ENCODE measurements around the gene RIMKLB. TPM values are rescaled to one million over a fixed set of nuclear protein-coding genes. Genes with fewer than 3 reads are reported as not detected.

Gene RIMKLB
- total and polyA plus RNA-seq, 10 donors, result 21.0 to 62.1 (median 37.7) TPM

- Histone ChIP-seq H3K36me3 (no peaks in the 10 kb centered on the region), H3K9me3 (no peaks in the 10 kb centered on the region), H3K4me3 (peak overlapping the region in 6 of 8 donors; percentile 81 to 97 (median 86)), H3K27ac (peak overlapping the region; percentile 8 to 96 (median 90)), H3K4me1 (peaks cover 6 to 56% (median 35%) of the 10 kb centered on the region in 6 donors), H3K27me3 (replicated peaks in 1 of 7) (peaks cover 0 to 4% (median 0%) of the 10 kb centered on the region in 7 donors)
- intact Hi-C loops (cut with DNase I; ENCODE audit: low total_unique reads), result no loop called here
- WGBS, 5 donors, result 25 to 41% (median 30%) methylated on average over 6 of the region's 6 CpGs
- no peak for TF ChIP-seq CTCF (IDR thresholded peaks at IDR 0.05 in 8 of 11, conservative IDR thresholded peaks at IDR 0.05 in 3 of 11)
- TF ChIP-seq POLR2A (IDR thresholded peaks at IDR 0.05), result no peak
- no peak for TF ChIP-seq POLR2AphosphoS5 (IDR thresholded peaks at IDR 0.05)
- no peak for DNase-seq
Measured at GRCh38 chr12:8696442-8697090, 1.2 kb upstream of the RIMKLB start.

- peak; percentile 90 for DNase-seq
- Histone ChIP-seq H3K4me3 (peak overlapping the region; percentile 68 to 97 (median 85)), H3K27ac (peak overlapping the region; percentile 8 to 96 (median 90)), H3K9me3 (no peaks in the 10 kb centered on the region), H3K36me3 (no peaks in the 10 kb centered on the region), H3K27me3 (replicated peaks in 1 of 7) (peaks cover 0 to 4% (median 0%) of the 10 kb centered on the region in 7 donors), H3K4me1 (peaks cover 6 to 56% (median 35%) of the 10 kb centered on the region in 6 donors)
- 0 to 1% (median 1%) methylated on average over 21 of the region's 21 CpGs for WGBS, 5 donors
- TF ChIP-seq POLR2A (IDR thresholded peaks at IDR 0.05) (no peak), CTCF (IDR thresholded peaks at IDR 0.05 in 8 of 11, conservative IDR thresholded peaks at IDR 0.05 in 3 of 11) (no peak), POLR2AphosphoS5 (IDR thresholded peaks at IDR 0.05) (no peak)
- intact Hi-C loops (cut with DNase I; ENCODE audit: low total_unique reads), result no loop called here
Measured at GRCh38 chr12:8697120-8697475, 693 bp upstream of the RIMKLB start.

GRCh38 chr12:8698132-8698851 is 501 bp downstream of the RIMKLB start:
- 0 to 1% (median 1%) methylated on average over 25 to 78 of the region's 85 CpGs for WGBS, 5 donors
- Histone ChIP-seq H3K27me3 (replicated peaks in 1 of 7) (peaks cover 0 to 4% (median 0%) of the 10 kb centered on the region in 7 donors), H3K36me3 (no peaks in the 10 kb centered on the region), H3K4me1 (peaks cover 6 to 50% (median 29%) of the 10 kb centered on the region in 6 donors), H3K27ac (peak overlapping the region; percentile 80 to 96 (median 90)), H3K4me3 (peak overlapping the region; percentile 81 to 97 (median 86)), H3K9me3 (no peaks in the 10 kb centered on the region)
- peak; percentile 92 for DNase-seq
- intact Hi-C loops (cut with DNase I; ENCODE audit: low total_unique reads), result no loop called here
- TF ChIP-seq CTCF (IDR thresholded peaks at IDR 0.05 in 8 of 11, conservative IDR thresholded peaks at IDR 0.05 in 3 of 11), result no peak
- peak; percentile 5 to 43 (median 13) for TF ChIP-seq POLR2AphosphoS5 (IDR thresholded peaks at IDR 0.05)

- WGBS, 5 donors, result 7 to 23% (median 13%) methylated on average over 2 of the region's 2 CpGs
- TF ChIP-seq CTCF (IDR thresholded peaks at IDR 0.05 in 8 of 11, conservative IDR thresholded peaks at IDR 0.05 in 3 of 11) (no peak), POLR2A (IDR thresholded peaks at IDR 0.05) (no peak), POLR2AphosphoS5 (IDR thresholded peaks at IDR 0.05) (no peak)
- Histone ChIP-seq H3K36me3 (no peaks in the 10 kb centered on the region), H3K27ac (peak overlapping the region in 5 of 8 donors; percentile 88 to 96 (median 92)), H3K4me1 (peaks cover 6 to 50% (median 29%) of the 10 kb centered on the region in 6 donors), H3K4me3 (peak overlapping the region; percentile 81 to 97 (median 86)), H3K9me3 (no peaks in the 10 kb centered on the region), H3K27me3 (replicated peaks in 1 of 7) (peaks cover 0 to 4% (median 0%) of the 10 kb centered on the region in 7 donors)
- DNase-seq, result no peak
- intact Hi-C loops (cut with DNase I; ENCODE audit: low total_unique reads), result no loop called here
Measured at GRCh38 chr12:8698879-8699278, 1.1 kb downstream of the RIMKLB start.
